Measurements from ENCODE around the gene MRM2. TPM values are rescaled to one million over a fixed set of nuclear protein-coding genes. Genes with fewer than 3 reads are reported as not detected.

The MRM2 gene
- total RNA-seq, 2 experiments from 2014 or later: 45.1 to 52.3 TPM

DNA sequence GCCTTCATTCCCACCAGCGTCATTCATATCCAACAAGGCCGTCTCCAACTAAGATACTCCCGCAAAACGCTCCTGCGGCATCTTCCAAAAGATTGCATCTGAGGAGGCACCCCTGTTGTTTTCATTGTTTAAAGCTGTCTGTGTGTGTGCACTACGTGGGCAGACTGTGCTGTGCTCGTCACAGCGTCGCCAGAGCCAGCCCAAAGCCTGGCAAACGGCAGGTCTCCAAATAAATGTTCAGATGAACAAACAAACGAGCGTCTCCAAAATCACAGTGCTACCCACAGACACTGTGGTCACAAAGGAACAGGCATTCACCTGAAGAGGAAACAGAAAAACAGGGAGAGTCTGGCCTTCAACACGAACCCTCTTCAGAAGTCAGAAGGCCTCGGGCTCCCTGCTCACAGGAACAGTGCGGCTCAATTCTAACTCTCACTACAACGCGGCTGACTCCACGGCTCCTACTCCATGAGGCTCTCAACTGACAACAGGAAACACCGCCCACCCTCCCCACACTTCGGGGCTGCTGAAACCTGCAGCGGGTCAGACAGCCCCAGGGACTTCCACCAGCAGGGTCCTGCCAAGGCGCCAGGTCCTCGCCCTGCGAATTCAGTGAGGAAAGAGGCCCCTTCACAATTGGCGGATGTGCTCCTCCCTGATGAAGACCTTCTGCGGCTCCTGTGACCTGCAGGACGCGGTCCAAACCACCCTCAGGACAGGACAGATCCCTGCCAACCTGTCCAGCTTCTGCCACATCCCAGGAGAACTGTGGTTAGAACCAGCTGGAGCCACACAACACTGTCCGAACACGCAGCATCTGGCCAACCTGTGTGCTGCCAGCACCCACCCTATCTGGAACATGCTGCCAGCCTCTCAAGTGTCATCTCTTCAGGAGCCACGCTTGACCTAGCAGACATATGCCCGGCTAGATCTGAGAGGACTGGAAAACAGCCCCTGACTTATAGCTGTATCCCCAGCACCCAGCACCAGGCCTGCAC, 45.3 kb downstream of the MRM2 start:
- Histone ChIP-seq H3K36me3 (ENCODE audit: insufficient read depth, low read length) (peaks cover 78% of the 10 kb centered on the region), H3K4me2 (ENCODE audit: low read length) (no peak overlapping the region), H2AFZ (ENCODE audit: low read length) (no peak overlapping the region), H3K4me1 (ENCODE audit: insufficient read depth, low read length, poor library complexity, severe bottlenecking) (no peaks in the 10 kb centered on the region), H3K4me3 (ENCODE audit: low read depth, low read length, poor library complexity, severe bottlenecking) (no peak overlapping the region), H3K9me2 (ENCODE audit: insufficient read depth, low read length) (no peaks in the 10 kb centered on the region), H3K79me2 (ENCODE audit: insufficient read depth, low read depth, low read length) (no peaks in the 10 kb centered on the region), H3K9me3 (ENCODE audit: low read length) (peaks cover 6% of the 10 kb centered on the region), H3K27ac (ENCODE audit: low read depth, low read length, poor library complexity, severe bottlenecking) (no peak overlapping the region), H4K20me1 (ENCODE audit: insufficient read depth, low read length) (no peaks in the 10 kb centered on the region)
- TF ChIP-seq, protein P1, sequence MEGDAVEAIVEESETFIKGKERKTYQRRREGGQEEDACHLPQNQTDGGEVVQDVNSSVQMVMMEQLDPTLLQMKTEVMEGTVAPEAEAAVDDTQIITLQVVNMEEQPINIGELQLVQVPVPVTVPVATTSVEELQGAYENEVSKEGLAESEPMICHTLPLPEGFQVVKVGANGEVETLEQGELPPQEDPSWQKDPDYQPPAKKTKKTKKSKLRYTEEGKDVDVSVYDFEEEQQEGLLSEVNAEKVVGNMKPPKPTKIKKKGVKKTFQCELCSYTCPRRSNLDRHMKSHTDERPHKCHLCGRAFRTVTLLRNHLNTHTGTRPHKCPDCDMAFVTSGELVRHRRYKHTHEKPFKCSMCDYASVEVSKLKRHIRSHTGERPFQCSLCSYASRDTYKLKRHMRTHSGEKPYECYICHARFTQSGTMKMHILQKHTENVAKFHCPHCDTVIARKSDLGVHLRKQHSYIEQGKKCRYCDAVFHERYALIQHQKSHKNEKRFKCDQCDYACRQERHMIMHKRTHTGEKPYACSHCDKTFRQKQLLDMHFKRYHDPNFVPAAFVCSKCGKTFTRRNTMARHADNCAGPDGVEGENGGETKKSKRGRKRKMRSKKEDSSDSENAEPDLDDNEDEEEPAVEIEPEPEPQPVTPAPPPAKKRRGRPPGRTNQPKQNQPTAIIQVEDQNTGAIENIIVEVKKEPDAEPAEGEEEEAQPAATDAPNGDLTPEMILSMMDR (conservative IDR thresholded peaks at IDR 0.05; ENCODE audit: low read length): no peak
- no peak for TF ChIP-seq EZH2phosphoT487 (IDR thresholded peaks at IDR 0.05; ENCODE audit: borderline replicate concordance, low read depth, low read length)
- intact Hi-C loops (cut with micrococcal nuclease; ENCODE audit: unreplicated experiment): no loop called here
- no TSS peak for BruUV-seq (replicated peaks)
- POLR2A ChIA-PET: no interaction called here
- CTCF ChIA-PET (ENCODE audit: unreplicated experiment): no interaction called here
- no peak for DNase-seq (ENCODE audit: low spot score)

DNA sequence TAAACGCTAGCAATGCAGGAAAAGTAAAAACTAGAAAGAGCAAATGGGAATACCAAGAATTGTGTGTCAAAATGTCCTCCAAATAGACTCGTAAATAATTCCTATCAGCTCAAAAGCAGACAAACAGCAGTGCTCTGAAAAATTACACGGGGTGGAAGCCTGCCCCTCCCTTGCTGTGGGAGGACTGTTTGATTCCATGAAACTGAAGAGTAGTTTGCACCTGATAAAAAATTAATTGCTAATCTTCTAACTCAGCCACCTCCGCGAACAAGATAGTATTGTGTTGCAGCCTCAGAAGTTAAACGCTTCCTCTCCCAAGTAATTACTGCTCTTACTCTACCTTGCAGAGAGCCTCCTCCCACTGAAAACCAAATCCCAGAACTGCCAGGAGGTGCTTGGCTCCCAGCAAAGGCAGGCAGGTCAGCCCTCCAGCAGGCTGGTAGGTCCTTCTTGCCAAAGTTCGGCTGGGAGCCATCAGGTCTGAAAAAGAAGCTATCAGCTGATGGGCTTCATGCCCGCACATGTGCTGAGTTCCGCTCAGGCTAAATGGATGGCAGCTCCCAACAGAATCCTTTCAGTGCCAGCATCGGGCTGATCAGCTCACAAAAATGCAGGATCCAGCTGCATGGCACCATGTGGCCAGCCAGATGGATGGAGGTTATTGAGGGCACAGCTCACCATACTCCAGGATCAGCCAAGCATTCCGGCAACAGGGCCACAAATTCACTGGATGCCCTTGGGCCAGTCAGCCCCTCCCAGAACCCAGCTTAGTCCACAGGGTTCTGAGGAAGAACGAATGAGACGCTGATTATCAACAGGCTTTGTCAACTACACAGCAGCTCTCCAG, 46.4 kb downstream of the MRM2 start:
- H2AFZ ChIP-seq (ENCODE audit: low read length): no peak overlapping the region
- intact Hi-C loops (cut with micrococcal nuclease; ENCODE audit: unreplicated experiment): no loop called here
- no TSS peak for BruUV-seq (replicated peaks)
- TF ChIP-seq, protein P1 (conservative IDR thresholded peaks at IDR 0.05; ENCODE audit: low read length): no peak
- TF ChIP-seq EZH2phosphoT487 (IDR thresholded peaks at IDR 0.05; ENCODE audit: borderline replicate concordance, low read depth, low read length): no peak
- no peak overlapping the region for H3K4me2 ChIP-seq (ENCODE audit: low read length)
- no peaks in the 10 kb centered on the region for H3K79me2 ChIP-seq (ENCODE audit: insufficient read depth, low read depth, low read length)
- ChIA-PET CTCF (ENCODE audit: unreplicated experiment) (no interaction called here), POLR2A (interaction anchor here (0.8 kb wide), 1 partner anchor 35 kb away, joined by 3 read pairs; no protein-coding TSS in a partner anchor)
- peaks cover 84% of the 10 kb centered on the region for H3K36me3 ChIP-seq (ENCODE audit: insufficient read depth, low read length)
- H3K4me3 ChIP-seq (ENCODE audit: low read depth, low read length, poor library complexity, severe bottlenecking): no peak overlapping the region
- H3K9me2 ChIP-seq (ENCODE audit: insufficient read depth, low read length): no peaks in the 10 kb centered on the region
- no peak overlapping the region for H3K27ac ChIP-seq (ENCODE audit: low read depth, low read length, poor library complexity, severe bottlenecking)
- peaks cover 6% of the 10 kb centered on the region for H3K9me3 ChIP-seq (ENCODE audit: low read length)
- DNase-seq (ENCODE audit: low spot score): no peak
- H4K20me1 ChIP-seq (ENCODE audit: insufficient read depth, low read length): no peaks in the 10 kb centered on the region
- H3K4me1 ChIP-seq (ENCODE audit: insufficient read depth, low read length, poor library complexity, severe bottlenecking): no peaks in the 10 kb centered on the region

Data from OCI-LY7 (cell line).